Astrocyte (in vitro differentiated cells and primary cell): ENCODE results near the gene LINGO4.

Experiments
- EZH2 ChIP-seq: IDR thresholded peaks from 2 replicates; pipeline ENCODE4 v1.6.1; 2012; ENCODE audit warnings: mild to moderate bottlenecking, low read length, inconsistent platforms; ENCODE audit not compliant: insufficient read depth
- TF ChIP-seq, protein P1 (sequence below): IDR thresholded peaks from 2 replicates; pipeline ENCODE4 v1.5.1; 2011; ENCODE audit warnings: low read depth, mild to moderate bottlenecking, inconsistent platforms, low read length, moderate library complexity; ENCODE audit not compliant: insufficient read depth

DNA sequence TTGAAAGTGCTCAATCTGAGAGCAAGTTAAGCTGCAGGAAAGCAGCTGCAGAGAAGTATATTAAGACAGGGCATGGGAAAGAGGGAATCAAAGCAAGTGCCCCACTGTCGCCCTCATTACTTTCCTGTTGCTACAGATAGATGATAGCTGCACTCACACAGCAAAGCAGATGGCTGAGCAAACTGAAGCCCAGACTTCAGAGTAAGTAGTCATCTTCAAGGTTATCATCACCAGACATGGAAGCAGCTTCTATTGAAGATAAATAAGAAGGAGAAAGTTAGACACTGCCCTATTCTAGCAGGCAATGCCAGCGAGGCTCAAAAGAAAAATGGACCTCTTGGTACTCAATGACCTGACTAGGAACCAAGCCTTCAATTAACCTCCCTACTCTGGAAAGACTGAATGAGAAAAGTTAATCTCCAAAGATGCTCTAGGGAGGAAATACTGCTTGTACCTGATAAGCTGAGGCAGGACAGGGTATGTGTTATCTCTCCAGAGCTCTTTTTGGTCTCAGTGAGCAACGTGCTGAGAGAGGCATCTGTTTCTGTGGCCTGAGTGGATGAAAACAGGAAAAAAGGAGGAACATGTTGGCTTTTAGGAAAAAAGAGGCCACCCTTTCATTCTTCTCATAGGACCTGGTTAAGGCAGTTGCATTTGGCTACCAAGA is 30.8 kb downstream of the LINGO4 start:
- TF ChIP-seq, protein P1, sequence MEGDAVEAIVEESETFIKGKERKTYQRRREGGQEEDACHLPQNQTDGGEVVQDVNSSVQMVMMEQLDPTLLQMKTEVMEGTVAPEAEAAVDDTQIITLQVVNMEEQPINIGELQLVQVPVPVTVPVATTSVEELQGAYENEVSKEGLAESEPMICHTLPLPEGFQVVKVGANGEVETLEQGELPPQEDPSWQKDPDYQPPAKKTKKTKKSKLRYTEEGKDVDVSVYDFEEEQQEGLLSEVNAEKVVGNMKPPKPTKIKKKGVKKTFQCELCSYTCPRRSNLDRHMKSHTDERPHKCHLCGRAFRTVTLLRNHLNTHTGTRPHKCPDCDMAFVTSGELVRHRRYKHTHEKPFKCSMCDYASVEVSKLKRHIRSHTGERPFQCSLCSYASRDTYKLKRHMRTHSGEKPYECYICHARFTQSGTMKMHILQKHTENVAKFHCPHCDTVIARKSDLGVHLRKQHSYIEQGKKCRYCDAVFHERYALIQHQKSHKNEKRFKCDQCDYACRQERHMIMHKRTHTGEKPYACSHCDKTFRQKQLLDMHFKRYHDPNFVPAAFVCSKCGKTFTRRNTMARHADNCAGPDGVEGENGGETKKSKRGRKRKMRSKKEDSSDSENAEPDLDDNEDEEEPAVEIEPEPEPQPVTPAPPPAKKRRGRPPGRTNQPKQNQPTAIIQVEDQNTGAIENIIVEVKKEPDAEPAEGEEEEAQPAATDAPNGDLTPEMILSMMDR: no peak
- no peak for TF ChIP-seq EZH2
